Osteocyte (in vitro differentiated cells): ENCODE data around the gene TSSC4. TPM values are rescaled to one million over a fixed set of nuclear protein-coding genes. Genes with fewer than 3 reads are reported as not detected.
"Not testable (repeated sequence)": the region's sequence is repeated elsewhere in the genome, so short reads cannot be mapped to it uniquely, and the experiment has no call there.

Experiments
- DNase-seq: peaks from one replicate; pipeline ENCODE4 v3.0.0; 2021; ENCODE audit warnings: mixed read lengths; ENCODE audit not compliant: unreplicated experiment; ENCODE audit errors: extremely low spot score
- H3K27ac Mint-ChIP-seq: one replicate; pipeline ENCODE4 v1.8.0; 2021; ENCODE audit warnings: mild to moderate bottlenecking, mixed read lengths; ENCODE audit not compliant: unreplicated experiment
- H3K27me3 Mint-ChIP-seq: one replicate; pipeline ENCODE4 v1.8.0; 2021; ENCODE audit warnings: mixed read lengths; ENCODE audit not compliant: unreplicated experiment
- H3K36me3 Mint-ChIP-seq: one replicate; pipeline ENCODE4 v1.8.0; 2021; ENCODE audit warnings: mixed read lengths; ENCODE audit not compliant: unreplicated experiment
- H3K4me1 Mint-ChIP-seq: one replicate; pipeline ENCODE4 v1.8.0; 2021; ENCODE audit warnings: mixed read lengths; ENCODE audit not compliant: unreplicated experiment
- H3K4me3 Mint-ChIP-seq: one replicate; pipeline ENCODE4 v1.8.0; 2021; ENCODE audit warnings: mild to moderate bottlenecking, moderate library complexity, mixed read lengths; ENCODE audit not compliant: unreplicated experiment
- H3K9me3 Mint-ChIP-seq: one replicate; pipeline ENCODE4 v1.8.0; 2021; ENCODE audit warnings: mixed read lengths; ENCODE audit not compliant: unreplicated experiment
- long read RNA-seq: library from polyadenylated mRNA; unstranded; transcript quantifications from one replicate; pipeline ENCODE4 v2.0.0, GENCODE V29; 2021
- total RNA-seq: library from RNA; stranded (reverse); gene quantifications from 2 replicates; pipeline ENCODE4 v1.2.1, GENCODE V29; 2021
- TF ChIP-seq, protein P1 (sequence below): fragments of 200-600 bp; sonication (generic); IDR thresholded peaks from 2 replicates; pipeline ENCODE4 v1.5.0; 2021; ENCODE audit warnings: antibody characterized with exemption, mild to moderate bottlenecking, moderate library complexity

The TSSC4 gene
- 50.6 and 54.5 TPM in 2 replicates for total RNA-seq
- long read RNA-seq, transcript TSSC4-201 (3 exons, 1,686 nt), result major isoform, 5 of 7 reads
- long read RNA-seq, partial matches to known transcripts, result 1 of 7 reads
- long read RNA-seq, other reads (novel, unspliced or antisense), result 1 of 7 reads

DNA sequence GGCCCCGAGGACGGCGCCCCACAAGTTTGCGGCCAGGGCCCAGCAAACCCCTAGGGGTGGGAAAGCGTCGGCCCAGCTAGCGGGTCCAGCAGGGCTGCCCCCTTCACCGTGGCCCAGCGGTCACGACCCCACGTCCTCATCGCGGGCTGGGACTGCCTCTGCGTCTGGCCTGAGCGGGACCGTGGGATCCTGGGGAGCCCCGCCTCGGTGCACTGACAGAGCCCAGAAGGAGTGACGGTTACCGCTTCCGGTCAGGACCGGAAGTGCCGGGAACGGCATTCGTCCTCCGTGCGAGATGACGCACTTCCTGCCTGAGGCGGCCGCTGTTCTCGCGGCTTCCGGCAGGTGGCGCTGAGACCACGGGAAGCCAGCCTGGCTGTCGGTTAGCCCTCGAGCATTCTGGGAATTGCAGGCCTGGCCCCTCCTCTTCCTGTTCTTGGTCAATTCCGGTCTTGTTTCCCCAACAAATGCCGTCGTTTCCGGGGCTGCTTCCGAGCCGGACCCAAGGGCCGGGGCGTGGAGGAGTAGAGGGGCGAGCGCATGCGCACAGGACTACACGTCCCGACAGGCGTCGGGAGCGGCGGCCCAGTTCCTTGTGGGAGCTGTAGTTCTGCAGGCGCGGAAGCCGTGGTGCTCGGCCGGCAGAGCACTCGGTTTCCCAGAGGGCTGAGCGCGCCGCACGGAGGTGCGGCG is at the start of gene TSSC4:
TSSC4 (plus strand) TSS at position 682 of the 693 bp plus-strand sequence. CDS start 1,884 bp downstream, outside the sequence.
- H3K36me3 Mint-ChIP-seq, result peaks cover 2% of the 10 kb centered on the region
- H3K4me3 Mint-ChIP-seq, result peak within 1 kb of the TSS; percentile 87
- peak within 1 kb of the TSS; percentile 86 for H3K27ac Mint-ChIP-seq
- H3K9me3 Mint-ChIP-seq, result no peaks in the 10 kb centered on the region
- TF ChIP-seq, protein P1, sequence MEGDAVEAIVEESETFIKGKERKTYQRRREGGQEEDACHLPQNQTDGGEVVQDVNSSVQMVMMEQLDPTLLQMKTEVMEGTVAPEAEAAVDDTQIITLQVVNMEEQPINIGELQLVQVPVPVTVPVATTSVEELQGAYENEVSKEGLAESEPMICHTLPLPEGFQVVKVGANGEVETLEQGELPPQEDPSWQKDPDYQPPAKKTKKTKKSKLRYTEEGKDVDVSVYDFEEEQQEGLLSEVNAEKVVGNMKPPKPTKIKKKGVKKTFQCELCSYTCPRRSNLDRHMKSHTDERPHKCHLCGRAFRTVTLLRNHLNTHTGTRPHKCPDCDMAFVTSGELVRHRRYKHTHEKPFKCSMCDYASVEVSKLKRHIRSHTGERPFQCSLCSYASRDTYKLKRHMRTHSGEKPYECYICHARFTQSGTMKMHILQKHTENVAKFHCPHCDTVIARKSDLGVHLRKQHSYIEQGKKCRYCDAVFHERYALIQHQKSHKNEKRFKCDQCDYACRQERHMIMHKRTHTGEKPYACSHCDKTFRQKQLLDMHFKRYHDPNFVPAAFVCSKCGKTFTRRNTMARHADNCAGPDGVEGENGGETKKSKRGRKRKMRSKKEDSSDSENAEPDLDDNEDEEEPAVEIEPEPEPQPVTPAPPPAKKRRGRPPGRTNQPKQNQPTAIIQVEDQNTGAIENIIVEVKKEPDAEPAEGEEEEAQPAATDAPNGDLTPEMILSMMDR, result peak; percentile 98
- peaks cover 26% of the 10 kb centered on the region for H3K4me1 Mint-ChIP-seq
- DNase-seq, result peak; percentile 100
- H3K27me3 Mint-ChIP-seq, result no peaks in the 10 kb centered on the region

DNA sequence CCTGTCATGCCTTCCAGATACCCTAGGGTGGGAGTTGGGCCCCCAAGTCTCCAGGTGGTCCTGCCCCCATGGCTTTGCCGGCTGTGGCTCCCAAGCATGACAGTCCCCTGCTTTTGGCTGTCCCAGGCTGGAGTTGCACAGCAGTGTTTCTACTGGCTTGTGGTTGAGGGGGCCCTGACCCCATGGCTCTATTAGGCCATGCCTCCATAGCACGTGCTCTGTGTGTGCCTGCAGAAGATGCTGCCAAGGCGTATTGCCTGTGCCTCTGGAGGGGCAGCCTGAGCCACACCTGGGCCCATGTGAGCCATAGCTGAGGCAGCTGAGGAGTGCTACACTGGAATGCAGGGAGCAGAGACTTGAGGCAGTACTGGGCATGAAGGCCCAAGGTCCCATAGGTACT is 48.8 kb upstream of the TSSC4 start:
- TF ChIP-seq, protein P1, result no peak
- H3K27ac Mint-ChIP-seq, result no peak overlapping the region
- peaks cover 12% of the 10 kb centered on the region for H3K27me3 Mint-ChIP-seq
- no peak overlapping the region for H3K4me3 Mint-ChIP-seq
- peaks cover 9% of the 10 kb centered on the region for H3K4me1 Mint-ChIP-seq
- peaks cover 2% of the 10 kb centered on the region for H3K36me3 Mint-ChIP-seq
- DNase-seq, result no peak
- H3K9me3 Mint-ChIP-seq, result peaks cover 15% of the 10 kb centered on the region

DNA sequence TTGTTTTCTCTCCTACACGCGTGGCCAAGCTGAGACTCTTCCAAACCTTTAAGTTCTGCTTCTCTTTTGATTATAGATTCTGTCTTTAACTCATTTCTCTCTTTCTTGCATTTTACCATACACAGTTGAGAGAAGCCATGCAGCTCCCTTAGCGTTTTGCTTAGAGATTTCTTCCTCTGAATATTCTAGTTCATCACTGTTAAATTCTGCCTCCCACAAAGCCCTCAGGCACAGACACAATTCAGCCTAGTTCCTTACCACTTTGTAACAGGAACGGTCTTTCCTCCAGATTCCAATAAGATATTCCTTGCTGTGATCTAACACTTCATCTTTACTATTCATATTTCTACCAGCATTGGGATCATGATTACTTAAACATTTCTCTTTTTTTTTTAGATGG is 48.1 kb upstream of the TSSC4 start:
- Mint-ChIP-seq H3K27me3 (peaks cover 12% of the 10 kb centered on the region), H3K27ac (no peak overlapping the region), H3K4me1 (peaks cover 9% of the 10 kb centered on the region), H3K9me3 (peaks cover 15% of the 10 kb centered on the region), H3K36me3 (no peaks in the 10 kb centered on the region), H3K4me3 (no peak overlapping the region)
- no peak for DNase-seq
- TF ChIP-seq, protein P1, result no peak

GRCh38 chr11:2355000-2355644 is 45.4 kb upstream of the TSSC4 start:
- H3K9me3 Mint-ChIP-seq, result peaks cover 2% of the 10 kb centered on the region
- H3K36me3 Mint-ChIP-seq, result no peaks in the 10 kb centered on the region
- TF ChIP-seq, protein P1, result no peak
- H3K27me3 Mint-ChIP-seq, result peaks cover 11% of the 10 kb centered on the region
- H3K27ac Mint-ChIP-seq, result no peak overlapping the region
- no peak for DNase-seq
- H3K4me1 Mint-ChIP-seq, result peaks cover 9% of the 10 kb centered on the region
- no peak overlapping the region for H3K4me3 Mint-ChIP-seq

DNA sequence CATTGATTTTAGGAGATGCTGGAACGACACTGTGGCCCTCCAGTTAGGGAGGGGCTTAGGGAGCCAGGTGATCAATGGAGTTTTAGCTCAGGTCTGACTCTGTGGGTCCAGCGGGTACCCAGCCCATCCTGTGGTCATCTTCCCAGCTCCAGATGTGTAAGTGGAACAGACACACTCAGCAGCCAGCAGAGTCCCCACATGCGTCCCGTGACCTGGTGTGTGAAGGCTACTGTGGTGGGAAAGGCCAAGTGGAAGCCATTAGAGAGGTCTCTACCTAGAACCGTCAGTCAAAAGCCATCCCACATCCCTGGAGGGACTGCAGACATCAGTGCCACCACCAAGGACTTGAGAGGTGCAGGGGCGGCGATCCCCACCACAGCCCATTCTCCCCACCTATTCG is 43.3 kb upstream of the TSSC4 start:
- TF ChIP-seq, protein P1, result no peak
- no peak overlapping the region for H3K4me3 Mint-ChIP-seq
- no peaks in the 10 kb centered on the region for H3K9me3 Mint-ChIP-seq
- no peak overlapping the region for H3K27ac Mint-ChIP-seq
- no peaks in the 10 kb centered on the region for H3K36me3 Mint-ChIP-seq
- no peak for DNase-seq
- peaks cover 7% of the 10 kb centered on the region for H3K27me3 Mint-ChIP-seq
- peaks cover 9% of the 10 kb centered on the region for H3K4me1 Mint-ChIP-seq

DNA sequence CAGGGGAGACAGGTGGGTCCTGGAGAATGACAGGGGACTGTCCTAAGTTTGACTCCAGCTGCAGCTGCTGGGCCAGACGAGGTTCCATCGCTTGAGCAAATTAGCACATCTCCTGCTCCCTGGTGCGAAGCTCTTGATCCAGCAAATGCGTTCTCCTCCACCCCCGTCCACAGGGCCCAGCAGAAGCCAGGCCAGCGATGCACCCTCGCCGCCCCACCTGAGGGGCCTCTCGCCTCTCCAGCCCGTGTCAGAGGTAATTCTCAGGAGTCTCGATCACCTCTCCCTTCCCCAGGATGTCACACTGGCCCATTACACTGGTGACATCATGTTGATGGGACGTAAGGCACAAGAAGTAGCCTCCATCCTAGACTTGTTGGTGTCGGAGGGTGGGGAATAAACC is 42.9 kb upstream of the TSSC4 start:
- not testable (repeated sequence) for H3K4me1 Mint-ChIP-seq, H3K27ac Mint-ChIP-seq, DNase-seq, H3K36me3 Mint-ChIP-seq, H3K4me3 Mint-ChIP-seq, H3K27me3 Mint-ChIP-seq, H3K9me3 Mint-ChIP-seq
